SK-N-MC (cell line): Measurements from ENCODE around the gene ELMO1.

Source experiments
- EZH2 ChIP-seq: fragments of 200-600 bp; sonication (generic); IDR thresholded peaks from one replicate; pipeline ENCODE4 v1.6.1; 2017; ENCODE audit warnings: antibody characterized with exemption
- POLR2AphosphoS5 ChIP-seq: IDR thresholded peaks from 2 replicates; pipeline ENCODE4 v1.6.1; 2012; ENCODE audit warnings: mild to moderate bottlenecking, low read depth, low read length, borderline replicate concordance

DNA sequence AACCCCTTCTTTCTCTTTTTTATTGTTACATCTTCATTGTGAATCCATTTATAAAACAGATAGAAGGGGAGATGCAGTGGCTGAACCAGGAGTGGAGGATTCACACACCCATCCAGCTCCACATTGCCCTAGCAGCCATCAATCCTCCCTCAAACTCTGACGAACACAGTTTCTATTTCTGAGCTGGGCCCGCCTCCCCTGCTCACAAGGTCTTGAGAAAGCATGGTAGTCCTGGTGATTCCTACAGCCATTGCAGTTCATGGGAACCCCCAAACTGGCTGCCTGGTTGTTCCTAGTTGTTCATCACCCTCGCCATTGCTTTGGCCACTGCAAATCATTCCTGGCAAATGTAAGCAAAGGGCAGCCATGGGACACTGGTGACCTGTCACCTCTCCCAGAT lies 465.9 kb downstream of the ELMO1 start:
- TF ChIP-seq POLR2AphosphoS5 (no peak), EZH2 (no peak)
